WTC11 (cell line): ENCODE data around the gene METTL5. TPM values are rescaled to one million over a fixed set of nuclear protein-coding genes. Genes with fewer than 3 reads are reported as not detected.

ENCODE experiments used
- ATAC-seq: fragments of 200-7000 bp; cut with Tn5 transposase; 2 replicates; pipeline ENCODE4 v1.10.0; 2021; ENCODE audit warnings: mild to moderate bottlenecking, moderate library complexity
- CTCF ChIA-PET: fragments of 300-600 bp; sonication (Branson Sonifier 250); formaldehyde crosslinking; loops from one replicate; lab custom pipeline; 2021; ENCODE audit warnings: antibody characterized with exemption; lab: Charles Lee
- POLR2A ChIA-PET: fragments of 350-600 bp; sonication (Branson Sonifier 250); formaldehyde crosslinking; loops from one replicate; lab custom pipeline; 2021; ENCODE audit warnings: antibody characterized with exemption; lab: Charles Lee
- DNase-seq: peaks from one replicate; pipeline ENCODE4 v3.0.0; 2021; ENCODE audit warnings: low spot score
- H3K27ac Mint-ChIP-seq: 2 replicates; pipeline ENCODE4 v1.8.0; 2021; ENCODE audit warnings: mixed read lengths
- H3K27me3 Mint-ChIP-seq: 2 replicates; pipeline ENCODE4 v1.8.0; 2021; ENCODE audit warnings: low read depth, mild to moderate bottlenecking, moderate library complexity, mixed read lengths
- H3K36me3 Mint-ChIP-seq: 2 replicates; pipeline ENCODE4 v1.8.0; 2021; ENCODE audit warnings: mixed read lengths
- H3K4me1 Mint-ChIP-seq: 2 replicates; pipeline ENCODE4 v1.8.0; 2022; ENCODE audit warnings: mixed read lengths
- H3K4me3 Mint-ChIP-seq: 2 replicates; pipeline ENCODE4 v1.8.0; 2021; ENCODE audit warnings: mild to moderate bottlenecking, moderate library complexity, mixed read lengths
- H3K9me3 Mint-ChIP-seq: 2 replicates; pipeline ENCODE4 v1.8.0; 2021; ENCODE audit warnings: mixed read lengths
- ATF1 ChIP-seq: sonication (generic); formaldehyde crosslinking; IDR thresholded peaks from 2 replicates; pipeline ENCODE4 v1.8.1; 2023; ENCODE audit warnings: mild to moderate bottlenecking, moderate library complexity, missing genetic modification reagents
- E2F4 ChIP-seq: sonication (generic); formaldehyde crosslinking; IDR thresholded peaks from 2 replicates; pipeline ENCODE4 v1.8.1; 2022; ENCODE audit warnings: low read depth, mild to moderate bottlenecking, moderate library complexity, missing genetic modification reagents, borderline replicate concordance
- E2F5 ChIP-seq: sonication (generic); formaldehyde crosslinking; IDR thresholded peaks from 2 replicates; pipeline ENCODE4 v1.8.1; 2022; ENCODE audit warnings: mild to moderate bottlenecking, moderate library complexity, missing genetic modification reagents
- ETV6 ChIP-seq: sonication (generic); formaldehyde crosslinking; IDR thresholded peaks from 2 replicates; pipeline ENCODE4 v1.8.1; 2022; ENCODE audit warnings: mild to moderate bottlenecking, missing genetic modification reagents
- FOXK1 ChIP-seq: sonication (generic); formaldehyde crosslinking; IDR thresholded peaks from 2 replicates; pipeline ENCODE4 v1.8.0; 2022; ENCODE audit warnings: mild to moderate bottlenecking, moderate library complexity, missing genetic modification reagents
- FOXP1 ChIP-seq: sonication (generic); formaldehyde crosslinking; IDR thresholded peaks from 2 replicates; pipeline ENCODE4 v1.8.0; 2022; ENCODE audit warnings: missing genetic modification reagents, mild to moderate bottlenecking, moderate library complexity, borderline replicate concordance
- GABPB1 ChIP-seq: sonication (generic); formaldehyde crosslinking; IDR thresholded peaks from 2 replicates; pipeline ENCODE4 v1.8.1; 2023; ENCODE audit warnings: mild to moderate bottlenecking, missing genetic modification reagents
- HMGA2 ChIP-seq: fragments of 250-450 bp; sonication (Bioruptor Pico); IDR thresholded peaks from 2 replicates; pipeline ENCODE4 v1.4.0; 2021; ENCODE audit warnings: mild to moderate bottlenecking, moderate library complexity
- MXD4 ChIP-seq: fragments of 250-450 bp; sonication (Bioruptor Pico); IDR thresholded peaks from 2 replicates; pipeline ENCODE4 v1.8.0; 2021; ENCODE audit warnings: mild to moderate bottlenecking, moderate library complexity, borderline replicate concordance
- MYBL2 ChIP-seq: sonication (generic); formaldehyde crosslinking; IDR thresholded peaks from 2 replicates; pipeline ENCODE4 v1.8.1; 2023; ENCODE audit warnings: mild to moderate bottlenecking, moderate library complexity, missing genetic modification reagents
- NFYB ChIP-seq: sonication (generic); formaldehyde crosslinking; conservative IDR thresholded peaks from 2 replicates; pipeline ENCODE4 v1.8.0; 2022; ENCODE audit warnings: low read depth, missing genetic modification reagents
- NR1H2 ChIP-seq: sonication (generic); formaldehyde crosslinking; IDR thresholded peaks from 2 replicates; pipeline ENCODE4 v1.9.0; 2021; ENCODE audit warnings: mild to moderate bottlenecking, moderate library complexity, missing genetic modification reagents
- NR3C1 ChIP-seq: sonication (generic); formaldehyde crosslinking; conservative IDR thresholded peaks from 2 replicates; pipeline ENCODE4 v1.8.1; 2023; ENCODE audit warnings: low read depth, mild to moderate bottlenecking, missing genetic modification reagents
- OVOL2 ChIP-seq: fragments of 250-450 bp; sonication (Bioruptor Pico); IDR thresholded peaks from 2 replicates; pipeline ENCODE4 v1.9.0; 2021; ENCODE audit warnings: mild to moderate bottlenecking, borderline replicate concordance
- PRRX2 ChIP-seq: fragments of 250-450 bp; sonication (Bioruptor Pico); IDR thresholded peaks from 2 replicates; pipeline ENCODE4 v1.8.0; 2021; ENCODE audit warnings: mild to moderate bottlenecking
- TEAD4 ChIP-seq: sonication (generic); formaldehyde crosslinking; IDR thresholded peaks from 2 replicates; pipeline ENCODE4 v1.8.0; 2022; ENCODE audit warnings: mild to moderate bottlenecking, missing genetic modification reagents
- TP53 ChIP-seq: sonication (generic); formaldehyde crosslinking; IDR thresholded peaks from 2 replicates; pipeline ENCODE4 v1.8.1; 2023; ENCODE audit warnings: mild to moderate bottlenecking, missing genetic modification reagents
- ZNF263 ChIP-seq: sonication (generic); formaldehyde crosslinking; IDR thresholded peaks from 2 replicates; pipeline ENCODE4 v1.8.1; 2022; ENCODE audit warnings: low read depth, mild to moderate bottlenecking, moderate library complexity, missing genetic modification reagents
- total RNA-seq: library from RNA; stranded (reverse); gene quantifications from 3 replicates; pipeline ENCODE4 v1.2.3, GENCODE V29; 2021
- TF ChIP-seq, protein P1 (sequence below): sonication (generic); formaldehyde crosslinking; IDR thresholded peaks from 2 replicates; pipeline ENCODE4 v1.8.0; 2022; ENCODE audit warnings: mild to moderate bottlenecking, missing genetic modification reagents
- TF ChIP-seq, protein P2 (sequence below): sonication (generic); formaldehyde crosslinking; conservative IDR thresholded peaks from 2 replicates; pipeline ENCODE4 v1.8.1; 2022; ENCODE audit warnings: mild to moderate bottlenecking, missing genetic modification reagents
- TF ChIP-seq, protein P3 (sequence below): fragments of 250-450 bp; sonication (Bioruptor Pico); IDR thresholded peaks from 2 replicates; pipeline ENCODE4 v1.8.0; 2021; ENCODE audit warnings: mild to moderate bottlenecking
- TF ChIP-seq, protein P4 (sequence below): fragments of 250-450 bp; sonication (Bioruptor Pico); conservative IDR thresholded peaks from 2 replicates; pipeline ENCODE4 v1.9.0; 2021; ENCODE audit warnings: mild to moderate bottlenecking

The METTL5 gene
- total RNA-seq, 1 experiment from 2014 or later, result 90.9 TPM

DNA sequence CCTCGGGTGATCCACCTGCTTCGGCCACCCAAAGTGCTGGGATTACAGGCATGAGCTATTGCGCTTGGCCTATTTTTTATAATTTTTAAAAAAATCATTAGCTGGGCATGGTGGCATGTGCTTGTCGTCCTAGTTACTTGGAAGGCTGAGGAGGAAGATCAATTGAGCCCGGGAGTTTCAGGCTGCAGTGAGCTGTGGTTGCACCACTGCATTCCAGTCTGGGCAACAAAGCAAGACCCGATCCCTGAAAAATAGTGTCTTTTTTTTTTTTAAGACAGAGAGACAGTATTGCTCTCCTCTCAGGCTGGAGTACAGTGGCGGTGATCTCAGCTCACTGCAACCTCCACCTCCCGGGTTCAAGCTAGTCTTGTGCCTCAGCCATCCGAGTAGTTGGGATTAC is 21.2 kb downstream of the METTL5 start (continued):
- TF ChIP-seq, protein P1, sequence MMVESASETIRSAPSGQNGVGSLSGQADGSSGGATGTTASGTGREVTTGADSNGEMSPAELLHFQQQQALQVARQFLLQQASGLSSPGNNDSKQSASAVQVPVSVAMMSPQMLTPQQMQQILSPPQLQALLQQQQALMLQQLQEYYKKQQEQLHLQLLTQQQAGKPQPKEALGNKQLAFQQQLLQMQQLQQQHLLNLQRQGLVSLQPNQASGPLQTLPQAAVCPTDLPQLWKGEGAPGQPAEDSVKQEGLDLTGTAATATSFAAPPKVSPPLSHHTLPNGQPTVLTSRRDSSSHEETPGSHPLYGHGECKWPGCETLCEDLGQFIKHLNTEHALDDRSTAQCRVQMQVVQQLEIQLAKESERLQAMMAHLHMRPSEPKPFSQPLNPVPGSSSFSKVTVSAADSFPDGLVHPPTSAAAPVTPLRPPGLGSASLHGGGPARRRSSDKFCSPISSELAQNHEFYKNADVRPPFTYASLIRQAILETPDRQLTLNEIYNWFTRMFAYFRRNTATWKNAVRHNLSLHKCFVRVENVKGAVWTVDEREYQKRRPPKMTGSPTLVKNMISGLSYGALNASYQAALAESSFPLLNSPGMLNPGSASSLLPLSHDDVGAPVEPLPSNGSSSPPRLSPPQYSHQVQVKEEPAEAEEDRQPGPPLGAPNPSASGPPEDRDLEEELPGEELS, result no peak
- TF ChIP-seq ATF1 (CRISPR knock-in tag), result no peak
- no peak for TF ChIP-seq TEAD4 (CRISPR knock-in tag)

DNA sequence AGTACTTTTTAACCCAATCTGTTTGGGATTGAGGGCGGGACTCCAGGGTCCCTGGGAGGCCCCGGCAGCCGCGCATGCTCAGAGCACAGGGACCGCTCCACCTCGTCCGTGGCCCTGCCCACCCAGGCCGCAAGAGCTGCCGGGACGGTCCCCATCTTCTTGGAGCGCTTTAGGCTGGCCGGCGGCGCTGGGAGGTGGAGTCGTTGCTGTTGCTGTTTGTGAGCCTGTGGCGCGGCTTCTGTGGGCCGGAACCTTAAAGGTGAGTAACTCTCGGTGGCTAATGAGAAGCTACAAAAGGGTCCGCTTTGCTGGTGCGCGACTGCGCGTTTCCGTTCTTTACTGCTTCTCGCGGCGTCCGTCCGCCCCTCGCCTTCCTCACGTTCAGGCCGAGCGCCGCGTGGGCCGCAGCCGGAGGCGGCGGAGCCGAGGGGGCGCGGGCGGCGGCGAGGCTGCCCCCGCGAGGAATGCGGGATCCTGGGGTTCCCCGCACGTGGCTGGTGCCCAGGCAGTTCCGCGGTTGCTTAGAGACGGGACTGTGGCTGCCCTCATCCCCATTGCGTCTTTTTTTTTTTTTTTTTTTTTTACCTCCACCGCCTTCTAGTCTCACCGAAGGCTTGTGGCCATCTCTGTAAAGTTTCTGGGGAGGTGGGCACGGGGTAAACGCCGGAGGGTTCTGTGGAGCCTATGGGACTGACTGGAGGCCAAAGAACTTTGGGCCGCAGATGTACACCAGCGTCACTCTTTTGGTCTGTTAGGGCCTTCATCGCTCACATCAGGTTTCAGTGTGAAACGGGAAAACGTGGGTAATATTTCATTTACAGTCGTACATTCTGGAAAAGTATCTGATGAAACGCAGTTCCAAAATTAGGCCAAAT is 25.8 kb downstream of the METTL5 start, which contains the start of gene SSB:
Gene SSB, plus strand, starts transcription at position 154 of the 875 bp plus-strand sequence. CDS start 2,090 bp downstream, outside the sequence.
- Mint-ChIP-seq H3K9me3 (no peaks in the 10 kb centered on the region), H3K27ac (peak within 1 kb of the TSS; percentile 85), H3K4me3 (peak within 1 kb of the TSS; percentile 89), H3K36me3 (peaks cover 20% of the 10 kb centered on the region), H3K27me3 (no peaks in the 10 kb centered on the region), H3K4me1 (peaks cover 35% of the 10 kb centered on the region)
- ATAC-seq (peak; percentile 98), DNase-seq (peak; percentile 92)
- ChIA-PET POLR2A (interaction anchor here (0.6 to 1.2 kb wide), 3 partner anchors 9 to 104 kb away, joined by 3 to 4 read pairs (median 4); no protein-coding TSS in a partner anchor), CTCF (interaction anchor here (0.9 to 1.0 kb wide), 2 partner anchors 9 to 28 kb away, joined by 3 to 4 read pairs; partner anchors contain the start of gene UBR3)
- TF ChIP-seq, protein P2, sequence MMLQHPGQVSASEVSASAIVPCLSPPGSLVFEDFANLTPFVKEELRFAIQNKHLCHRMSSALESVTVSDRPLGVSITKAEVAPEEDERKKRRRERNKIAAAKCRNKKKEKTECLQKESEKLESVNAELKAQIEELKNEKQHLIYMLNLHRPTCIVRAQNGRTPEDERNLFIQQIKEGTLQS (CRISPR knock-in tag), result no peak
- TF ChIP-seq NR3C1 (CRISPR knock-in tag) (no peak), FOXP1 (CRISPR knock-in tag) (peak; percentile 73; the same call in 1 of the 2 replicates), FOXK1 (CRISPR knock-in tag) (0 out of 2 replicates have a peak, but pooled peaks have one; percentile 42), NFYB (CRISPR knock-in tag) (no peak), NR1H2 (no peak), GABPB1 (peak; percentile 40; the same call in 1 of the 2 replicates), PRRX2 (CRISPR knock-in tag) (no peak), ZNF263 (CRISPR knock-in tag) (no peak), MXD4 (CRISPR knock-in tag) (no peak), HMGA2 (no peak), ETV6 (CRISPR knock-in tag) (peak; percentile 89), MYBL2 (CRISPR knock-in tag) (0 out of 2 replicates have a peak, but pooled peaks have one; percentile 39), OVOL2 (CRISPR knock-in tag) (no peak), E2F4 (CRISPR knock-in tag) (no peak; the same call in 1 of the 2 replicates), TP53 (no peak), E2F5 (no peak)
- TF ChIP-seq, protein P1, result peak; percentile 62; the same call in 1 of the 2 replicates
- TF ChIP-seq, protein P3, sequence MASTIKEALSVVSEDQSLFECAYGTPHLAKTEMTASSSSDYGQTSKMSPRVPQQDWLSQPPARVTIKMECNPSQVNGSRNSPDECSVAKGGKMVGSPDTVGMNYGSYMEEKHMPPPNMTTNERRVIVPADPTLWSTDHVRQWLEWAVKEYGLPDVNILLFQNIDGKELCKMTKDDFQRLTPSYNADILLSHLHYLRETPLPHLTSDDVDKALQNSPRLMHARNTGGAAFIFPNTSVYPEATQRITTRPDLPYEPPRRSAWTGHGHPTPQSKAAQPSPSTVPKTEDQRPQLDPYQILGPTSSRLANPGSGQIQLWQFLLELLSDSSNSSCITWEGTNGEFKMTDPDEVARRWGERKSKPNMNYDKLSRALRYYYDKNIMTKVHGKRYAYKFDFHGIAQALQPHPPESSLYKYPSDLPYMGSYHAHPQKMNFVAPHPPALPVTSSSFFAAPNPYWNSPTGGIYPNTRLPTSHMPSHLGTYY (CRISPR knock-in tag), result no peak
- TF ChIP-seq, protein P4, sequence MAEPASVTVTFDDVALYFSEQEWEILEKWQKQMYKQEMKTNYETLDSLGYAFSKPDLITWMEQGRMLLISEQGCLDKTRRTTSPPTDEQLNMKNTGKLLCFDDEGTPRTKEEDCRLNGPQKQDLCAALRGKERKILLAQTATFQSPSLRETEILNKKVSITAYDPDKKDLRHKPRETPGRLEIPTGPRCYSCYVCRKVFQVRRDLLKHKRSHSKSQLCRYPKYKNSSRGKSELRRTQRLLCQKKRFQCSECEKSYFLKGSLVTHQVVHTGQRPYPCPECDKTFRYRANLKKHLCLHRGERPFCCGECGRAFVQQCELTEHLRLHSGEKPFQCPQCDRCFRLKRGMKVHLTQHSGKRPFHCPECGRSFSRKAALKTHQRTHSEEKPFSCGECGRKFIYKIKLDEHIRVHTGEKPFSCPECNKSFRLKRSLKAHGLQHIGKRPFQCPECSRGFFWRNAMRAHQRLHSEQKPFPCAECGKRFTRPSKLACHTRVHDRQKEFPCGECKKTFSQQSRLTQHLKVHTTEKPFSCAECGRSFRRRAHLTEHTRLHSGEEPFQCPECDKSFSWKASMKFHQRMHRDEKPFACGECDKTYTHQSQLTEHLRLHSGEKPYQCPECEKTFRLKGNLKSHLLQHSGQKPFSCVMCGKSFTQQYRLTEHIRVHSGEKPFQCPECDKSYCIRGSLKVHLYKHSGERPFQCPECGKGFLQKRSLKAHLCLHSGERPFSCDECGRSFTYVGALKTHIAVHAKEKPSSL (CRISPR knock-in tag), result no peak
